NCI-H524 treated with DMSO at 0.1 percent for 48 hours (cell line): Measurements from ENCODE around the gene GPATCH4.

Experiments
- DNase-seq: peaks from one replicate; lab custom pipeline; 2025; lab: John Stamatoyannopoulos, UW

The GPATCH4 gene

GRCh38 chr1:156547434-156547833 is 53.8 kb downstream of the GPATCH4 start:
- no peak for DNase-seq

GRCh38 chr1:156546267-156546666 is 55.0 kb downstream of the GPATCH4 start:
- no peak for DNase-seq

- no peak for DNase-seq
These were observed 56.6 kb downstream of the GPATCH4 start for GRCh38 chr1:156544592-156545102.
